Astrocyte of the hippocampus (primary cell): ENCODE measurements around the gene CACNA2D3.

Experiments
- DNase-seq: peaks from one replicate; pipeline ENCODE4 v3.0.0; 2011; ENCODE audit warnings: low read depth, low spot score

CACNA2D3 gene

GRCh38 chr3:54215521-54215920 is 93.2 kb downstream of the CACNA2D3 start:
- DNase-seq, result no peak

- DNase-seq, result no peak
Measured at GRCh38 chr3:54217828-54218227, 95.5 kb downstream of the CACNA2D3 start.

- no peak for DNase-seq
Measured at GRCh38 chr3:54222316-54222715, 100.0 kb downstream of the CACNA2D3 start.

- no peak for DNase-seq
Measured at GRCh38 chr3:54223063-54223462, 100.7 kb downstream of the CACNA2D3 start.

GRCh38 chr3:54225841-54226528 is 103.6 kb downstream of the CACNA2D3 start:
- DNase-seq, result no peak

GRCh38 chr3:54228806-54229205 is 106.5 kb downstream of the CACNA2D3 start:
- no peak for DNase-seq

GRCh38 chr3:54232618-54233017 is 110.3 kb downstream of the CACNA2D3 start:
- no peak for DNase-seq

- DNase-seq, result no peak
Measured at GRCh38 chr3:54235998-54236397, 113.6 kb downstream of the CACNA2D3 start.

GRCh38 chr3:54237109-54237508 is 114.8 kb downstream of the CACNA2D3 start:
- DNase-seq, result no peak

- DNase-seq, result no peak
Measured at GRCh38 chr3:54237788-54238502, 115.6 kb downstream of the CACNA2D3 start.

GRCh38 chr3:54240309-54240708 is 118.0 kb downstream of the CACNA2D3 start:
- no peak for DNase-seq

- no peak for DNase-seq
Measured at GRCh38 chr3:54243056-54243931, 120.9 kb downstream of the CACNA2D3 start.

GRCh38 chr3:54243960-54244682 is 121.8 kb downstream of the CACNA2D3 start:
- no peak for DNase-seq

GRCh38 chr3:54251705-54252104 is 129.4 kb downstream of the CACNA2D3 start:
- no peak for DNase-seq

GRCh38 chr3:54257125-54257720 is 134.9 kb downstream of the CACNA2D3 start:
- DNase-seq, result no peak

- DNase-seq, result no peak
Measured at GRCh38 chr3:54259636-54260035, 137.3 kb downstream of the CACNA2D3 start.

- DNase-seq, result no peak
Measured at GRCh38 chr3:54261141-54261540, 138.8 kb downstream of the CACNA2D3 start.

GRCh38 chr3:54262541-54262940 is 140.2 kb downstream of the CACNA2D3 start:
- DNase-seq, result no peak

GRCh38 chr3:54262946-54263345 is 140.6 kb downstream of the CACNA2D3 start:
- DNase-seq, result no peak

GRCh38 chr3:54264050-54264449 is 141.7 kb downstream of the CACNA2D3 start:
- no peak for DNase-seq

GRCh38 chr3:54270816-54271526 is 148.6 kb downstream of the CACNA2D3 start:
- DNase-seq, result no peak
